SK-N-MC (cell line): ENCODE results near the gene TIMM10.

ENCODE experiments used
- DNase-seq: peaks from one replicate; pipeline ENCODE4 v3.0.0-alpha.2; 2011; ENCODE audit warnings: low read depth, low spot score
- H3K27ac ChIP-seq: fragments of 200-600 bp; sonication (generic); 2 replicates; pipeline ENCODE4 v1.5.1; 2016; ENCODE audit warnings: mixed run types
- H3K36me3 ChIP-seq: fragments of 200-600 bp; sonication (generic); 2 replicates; pipeline ENCODE4 v1.6.1; 2017; ENCODE audit warnings: antibody characterized with exemption, low read length, mixed read lengths; ENCODE audit not compliant: insufficient read depth
- H3K4me3 ChIP-seq: fragments of 200-600 bp; sonication (generic); 2 replicates; pipeline ENCODE4 v1.5.1; 2016
- H3K9ac ChIP-seq: fragments of 200-600 bp; sonication (generic); 2 replicates; pipeline ENCODE4 v1.8.0; 2017; ENCODE audit warnings: mixed run types, mixed read lengths; ENCODE audit not compliant: insufficient read length
- H3K9me3 ChIP-seq: fragments of 200-600 bp; sonication (generic); 2 replicates; pipeline ENCODE4 v1.6.1; 2017; ENCODE audit warnings: low read depth, mild to moderate bottlenecking, antibody characterized with exemption, low read length, moderate library complexity, mixed read lengths
- EZH2 ChIP-seq: fragments of 200-600 bp; sonication (generic); IDR thresholded peaks from one replicate; pipeline ENCODE4 v1.6.1; 2017; ENCODE audit warnings: antibody characterized with exemption
- FOXP2 ChIP-seq: optimal IDR thresholded peaks from 2 replicates; pipeline ENCODE3; 2011; ENCODE audit warnings: mild to moderate bottlenecking, moderate library complexity; ENCODE audit not compliant: insufficient read depth; ENCODE audit errors: extremely low read length, control extremely low read depth
- POLR2AphosphoS5 ChIP-seq: IDR thresholded peaks from 2 replicates; pipeline ENCODE4 v1.6.1; 2012; ENCODE audit warnings: mild to moderate bottlenecking, low read depth, low read length, borderline replicate concordance

The TIMM10 gene

DNA sequence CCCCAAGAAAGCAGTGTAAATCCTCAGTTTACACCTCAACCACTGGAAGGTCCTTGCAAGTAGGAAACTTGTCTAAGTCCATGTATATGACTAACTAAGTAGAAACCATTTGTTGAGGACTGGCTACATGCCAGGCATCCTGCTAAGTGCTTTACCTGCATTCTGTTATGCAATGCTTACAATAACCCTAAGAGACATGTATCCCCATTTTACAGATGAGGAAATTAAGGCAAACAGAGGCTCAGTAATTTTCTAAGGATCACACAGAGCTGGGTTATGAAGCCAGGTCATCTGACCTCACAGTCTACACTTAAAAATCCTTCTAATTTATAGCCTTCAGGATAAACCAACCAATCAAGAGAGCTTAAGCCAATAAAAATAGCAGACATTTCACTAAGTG, 1.5 kb downstream of the TIMM10 start:
- Histone ChIP-seq H3K9ac (no peak overlapping the region), H3K27ac (no peak overlapping the region), H3K4me3 (no peak overlapping the region), H3K9me3 (no peaks in the 10 kb centered on the region), H3K36me3 (peaks cover 13% of the 10 kb centered on the region)
- TF ChIP-seq POLR2AphosphoS5 (no peak), FOXP2 (no peak), EZH2 (no peak)
- no peak for DNase-seq

DNA sequence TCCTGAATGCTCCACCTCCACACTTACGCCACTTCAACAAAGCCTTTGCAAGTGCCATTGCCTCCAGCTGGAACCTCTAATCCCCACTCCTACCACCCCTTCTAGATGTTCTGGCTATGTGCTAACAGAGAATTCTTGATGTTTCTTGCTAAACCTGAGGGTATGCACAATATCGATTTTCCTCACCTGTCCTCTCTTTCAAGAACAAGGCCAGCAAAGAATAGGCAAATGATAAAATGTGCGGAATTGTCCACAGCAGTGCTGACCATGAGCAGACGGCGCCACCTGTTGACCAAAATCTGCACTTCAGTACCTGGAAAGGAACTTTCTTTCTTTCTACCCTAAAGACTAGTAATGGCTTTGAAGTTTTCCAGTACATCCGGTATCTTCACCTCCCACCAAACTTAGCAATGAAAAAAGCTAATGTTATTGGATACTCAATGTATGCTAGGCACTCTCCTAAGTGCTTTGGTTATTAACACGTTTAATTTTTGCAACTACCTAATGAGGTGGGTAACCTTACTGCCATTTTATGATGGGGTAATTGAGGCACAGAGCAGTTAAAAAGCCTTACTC, 3.4 kb downstream of the TIMM10 start:
- Histone ChIP-seq H3K36me3 (peaks cover 13% of the 10 kb centered on the region), H3K9me3 (no peaks in the 10 kb centered on the region), H3K4me3 (no peak overlapping the region), H3K9ac (no peak overlapping the region), H3K27ac (no peak overlapping the region)
- no peak for TF ChIP-seq FOXP2
- 0 out of 2 replicates have a peak, but pooled peaks have one; percentile 12 for TF ChIP-seq POLR2AphosphoS5
- TF ChIP-seq EZH2, result no peak
- no peak for DNase-seq

DNA sequence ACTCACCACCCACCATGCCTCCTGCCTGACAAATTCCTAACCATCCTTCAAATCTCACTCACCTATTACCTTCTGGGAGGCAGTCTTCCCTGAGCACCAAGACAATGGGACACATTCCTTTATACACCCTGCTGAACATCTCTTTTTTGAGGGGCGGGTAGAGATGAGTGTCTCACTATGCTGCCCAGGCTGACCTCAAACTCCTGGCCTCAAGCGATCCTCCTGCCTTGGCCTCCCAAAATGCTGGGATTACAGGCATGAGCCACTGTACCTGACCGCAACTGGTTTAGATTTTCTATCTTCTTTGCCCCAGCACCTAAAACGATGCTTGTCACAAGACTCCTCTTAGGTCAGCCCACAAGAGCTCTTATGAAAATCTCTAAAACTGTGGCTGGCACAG, 7.1 kb downstream of the TIMM10 start:
- TF ChIP-seq FOXP2 (no peak), EZH2 (no peak), POLR2AphosphoS5 (no peak)
- H3K4me3 ChIP-seq, result no peak overlapping the region
- no peaks in the 10 kb centered on the region for H3K9me3 ChIP-seq
- no peak overlapping the region for H3K9ac ChIP-seq
- DNase-seq, result no peak
- peaks cover 6% of the 10 kb centered on the region for H3K36me3 ChIP-seq
- H3K27ac ChIP-seq, result no peak overlapping the region

DNA sequence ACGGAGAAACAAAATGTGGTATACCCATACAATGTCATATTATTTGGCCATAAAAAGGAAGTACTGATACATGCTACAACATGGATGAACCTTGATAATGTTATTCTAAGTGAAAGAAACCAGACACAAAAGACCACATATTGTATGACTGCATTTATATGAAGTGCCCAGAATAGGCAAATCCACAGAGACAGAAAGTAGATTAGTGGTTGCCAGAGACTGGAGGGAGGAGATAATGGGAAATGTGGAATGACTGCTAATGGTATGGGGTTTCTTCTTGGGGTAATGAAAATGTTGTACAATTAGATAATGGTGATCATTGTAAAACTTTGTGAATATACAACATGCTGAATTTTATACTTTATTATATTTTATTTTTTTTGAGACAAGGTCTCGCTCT, 9.4 kb downstream of the TIMM10 start:
- Histone ChIP-seq H3K4me3 (no peak overlapping the region), H3K36me3 (no peaks in the 10 kb centered on the region), H3K27ac (no peak overlapping the region), H3K9me3 (no peaks in the 10 kb centered on the region), H3K9ac (no peak overlapping the region)
- no peak for DNase-seq
- TF ChIP-seq FOXP2 (no peak), POLR2AphosphoS5 (no peak), EZH2 (no peak)

DNA sequence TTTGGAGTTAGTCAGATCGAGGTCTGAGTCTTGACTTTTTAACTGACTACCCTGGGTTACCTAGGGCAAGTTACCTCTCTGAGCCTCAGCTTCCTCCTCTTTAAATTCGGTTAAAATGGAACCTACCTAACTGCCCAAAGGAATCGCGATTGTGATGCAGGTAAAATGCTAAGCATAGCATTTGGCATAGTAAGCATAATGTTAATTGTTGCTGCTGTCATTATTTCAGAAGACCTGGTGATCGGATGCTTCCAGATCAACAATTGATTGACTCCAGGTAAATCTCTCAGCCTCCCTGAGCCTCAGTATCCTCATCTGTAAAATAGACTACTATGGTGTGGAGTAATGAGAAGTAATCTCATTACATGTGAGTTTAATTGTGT, 14.5 kb downstream of the TIMM10 start:
- no peak for TF ChIP-seq POLR2AphosphoS5
- TF ChIP-seq FOXP2, result no peak
- no peak for TF ChIP-seq EZH2
- peak overlapping the region; percentile 78 for H3K9ac ChIP-seq
- peak overlapping the region; percentile 92 for H3K4me3 ChIP-seq
- no peak for DNase-seq
- no peaks in the 10 kb centered on the region for H3K36me3 ChIP-seq
- no peak overlapping the region for H3K27ac ChIP-seq
- H3K9me3 ChIP-seq, result no peaks in the 10 kb centered on the region

DNA sequence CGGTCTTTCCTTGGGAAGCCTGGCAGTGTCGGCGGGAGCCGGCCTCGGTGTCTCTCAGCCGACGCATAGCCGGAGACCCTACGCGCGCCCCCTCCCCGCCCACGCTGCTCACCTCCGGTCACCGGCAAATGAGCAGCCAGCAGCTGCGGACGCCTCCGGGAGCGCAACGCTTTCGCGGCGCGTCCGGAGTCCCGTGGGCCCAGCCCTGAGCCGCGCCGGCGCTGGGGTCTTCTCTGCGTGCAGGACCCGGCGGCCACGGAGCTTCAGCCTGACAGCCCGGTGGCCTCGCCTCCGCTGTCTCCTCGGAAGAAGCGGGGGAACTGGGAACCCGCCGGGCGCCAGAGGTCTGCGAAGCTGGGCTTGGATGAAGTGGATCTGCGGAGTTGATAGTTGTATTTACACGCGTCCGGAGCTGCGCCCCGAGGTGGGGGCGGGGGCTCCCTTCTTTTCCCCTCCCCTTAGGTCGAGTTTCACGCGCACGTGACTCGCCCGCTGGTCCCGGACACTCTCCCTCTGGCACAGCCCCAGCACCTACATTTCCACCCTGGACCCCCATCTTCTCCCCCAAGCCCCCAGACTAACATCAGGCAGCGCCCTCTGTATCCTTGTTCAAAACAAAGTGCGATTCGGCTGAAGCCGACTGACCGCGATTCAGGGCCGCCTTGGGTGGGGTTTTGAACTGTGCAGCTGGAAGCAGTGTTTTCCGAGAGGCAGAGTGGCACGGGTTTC, 15.1 kb downstream of the TIMM10 start, which contains the start of gene SLC43A1:
SLC43A1 (minus strand) TSS at position 371 of the 729 bp plus-strand sequence. CDS start 1,591 bp downstream, outside the sequence.
- Histone ChIP-seq H3K9ac (peak within 1 kb of the TSS; percentile 78), H3K27ac (no peak within 1 kb of the TSS), H3K9me3 (no peaks in the 10 kb centered on the region), H3K36me3 (no peaks in the 10 kb centered on the region), H3K4me3 (peak within 1 kb of the TSS; percentile 92)
- TF ChIP-seq POLR2AphosphoS5, result peak; percentile 86
- no peak for TF ChIP-seq FOXP2
- TF ChIP-seq EZH2, result no peak
- no peak for DNase-seq

DNA sequence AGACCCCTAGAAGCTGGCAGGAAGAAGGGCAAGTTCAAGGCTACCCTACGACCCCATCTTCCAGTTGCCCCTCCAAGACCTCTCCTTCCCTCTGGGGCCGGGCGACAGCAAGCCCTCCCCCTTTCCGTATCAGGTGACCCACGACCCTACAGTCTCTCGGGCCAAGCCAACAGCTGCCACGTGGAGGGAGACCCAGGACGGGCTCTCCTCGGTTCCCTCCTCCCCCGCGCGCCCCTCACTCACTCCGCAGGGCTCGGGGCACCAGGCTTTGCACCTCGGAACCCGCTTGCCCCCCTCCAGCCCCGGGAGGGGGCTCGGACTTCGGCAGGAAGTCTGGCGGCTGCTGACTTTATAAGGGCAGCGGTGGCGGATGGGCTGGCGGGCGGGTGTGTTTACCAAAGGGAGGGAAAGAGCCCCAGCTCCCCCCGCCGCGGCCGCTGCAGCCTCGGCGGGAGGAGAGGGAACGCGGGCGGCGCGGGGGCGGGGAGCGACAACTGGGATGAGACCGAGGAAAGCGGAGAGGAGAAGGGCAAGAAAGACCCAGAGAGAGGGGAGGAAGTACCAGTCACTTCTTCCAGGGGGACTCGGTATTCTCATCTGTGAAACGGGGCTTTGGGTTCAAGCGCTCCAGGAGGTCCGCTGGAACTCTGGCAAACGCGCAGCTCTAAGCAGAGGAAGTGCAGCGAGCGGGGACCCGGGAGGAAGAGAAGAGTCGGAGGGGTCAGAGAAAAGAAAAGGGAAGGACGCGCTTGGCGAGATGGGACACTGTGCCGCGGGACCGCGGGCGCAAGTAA, 15.8 kb downstream of the TIMM10 start:
- DNase-seq, result no peak
- Histone ChIP-seq H3K27ac (no peak overlapping the region), H3K4me3 (peak overlapping the region; percentile 92), H3K9ac (peak overlapping the region; percentile 78), H3K9me3 (no peaks in the 10 kb centered on the region), H3K36me3 (no peaks in the 10 kb centered on the region)
- TF ChIP-seq POLR2AphosphoS5 (no peak; the same call in 1 of the 2 replicates), EZH2 (no peak), FOXP2 (no peak)

DNA sequence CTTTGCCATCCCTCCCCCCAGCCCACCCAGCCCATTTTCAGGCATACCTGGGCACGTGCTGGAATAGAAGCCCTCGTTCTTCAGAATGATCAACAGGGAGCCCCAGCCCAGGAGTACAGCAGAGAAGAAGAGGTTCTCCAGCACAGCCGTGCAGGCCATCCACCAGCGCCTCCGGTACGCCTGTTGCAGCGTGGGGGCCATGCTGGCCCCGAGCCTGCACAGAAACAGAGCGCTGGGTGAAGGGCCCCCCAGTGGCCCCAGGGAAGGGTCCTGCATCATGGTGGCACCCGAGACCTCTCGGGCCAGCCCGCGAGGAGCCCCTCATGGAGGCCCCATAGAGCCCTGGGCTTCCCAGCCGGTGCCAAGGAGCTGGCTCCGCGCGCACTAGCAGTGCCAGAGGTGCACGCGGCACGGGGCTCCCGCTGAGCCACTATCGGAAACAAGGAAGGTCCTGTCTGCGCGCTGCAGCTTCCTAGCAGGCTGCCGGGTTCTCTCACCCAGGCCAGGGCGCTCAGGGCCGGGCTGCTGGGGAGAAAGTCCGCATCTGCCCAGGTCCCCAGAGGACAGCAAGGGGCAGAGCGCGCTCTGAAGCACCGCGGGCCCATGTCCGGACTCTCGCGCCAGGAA, 16.5 kb downstream of the TIMM10 start:
- Histone ChIP-seq H3K4me3 (peak overlapping the region; percentile 92), H3K36me3 (no peaks in the 10 kb centered on the region), H3K9me3 (no peaks in the 10 kb centered on the region), H3K9ac (peak overlapping the region; percentile 78), H3K27ac (no peak overlapping the region)
- TF ChIP-seq FOXP2 (no peak), EZH2 (no peak), POLR2AphosphoS5 (no peak; the same call in 1 of the 2 replicates)
- no peak for DNase-seq
